ENCODE measurements around the gene ZNRF1.

- TF ChIP-seq ZBTB33 (IDR thresholded peaks at IDR 0.05; ENCODE audit: extremely low read depth, insufficient replicate concordance, low read length): no peak
- no peak for TF ChIP-seq POLR2A (IDR thresholded peaks at IDR 0.05; ENCODE audit: borderline replicate concordance, extremely low read depth, insufficient read depth, insufficient read length)
- TF ChIP-seq EZH2phosphoT487 (IDR thresholded peaks at IDR 0.05; ENCODE audit: borderline replicate concordance): no peak
- no peak for TF ChIP-seq POLR2AphosphoS5 (IDR thresholded peaks at IDR 0.05; ENCODE audit: low read depth, low read length)
- TF ChIP-seq, protein P1, sequence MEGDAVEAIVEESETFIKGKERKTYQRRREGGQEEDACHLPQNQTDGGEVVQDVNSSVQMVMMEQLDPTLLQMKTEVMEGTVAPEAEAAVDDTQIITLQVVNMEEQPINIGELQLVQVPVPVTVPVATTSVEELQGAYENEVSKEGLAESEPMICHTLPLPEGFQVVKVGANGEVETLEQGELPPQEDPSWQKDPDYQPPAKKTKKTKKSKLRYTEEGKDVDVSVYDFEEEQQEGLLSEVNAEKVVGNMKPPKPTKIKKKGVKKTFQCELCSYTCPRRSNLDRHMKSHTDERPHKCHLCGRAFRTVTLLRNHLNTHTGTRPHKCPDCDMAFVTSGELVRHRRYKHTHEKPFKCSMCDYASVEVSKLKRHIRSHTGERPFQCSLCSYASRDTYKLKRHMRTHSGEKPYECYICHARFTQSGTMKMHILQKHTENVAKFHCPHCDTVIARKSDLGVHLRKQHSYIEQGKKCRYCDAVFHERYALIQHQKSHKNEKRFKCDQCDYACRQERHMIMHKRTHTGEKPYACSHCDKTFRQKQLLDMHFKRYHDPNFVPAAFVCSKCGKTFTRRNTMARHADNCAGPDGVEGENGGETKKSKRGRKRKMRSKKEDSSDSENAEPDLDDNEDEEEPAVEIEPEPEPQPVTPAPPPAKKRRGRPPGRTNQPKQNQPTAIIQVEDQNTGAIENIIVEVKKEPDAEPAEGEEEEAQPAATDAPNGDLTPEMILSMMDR (IDR thresholded peaks at IDR 0.05 in 2 of 3, conservative IDR thresholded peaks at IDR 0.05 in 1 of 3; ENCODE audit: borderline replicate concordance in 1 of 3, insufficient read depth in 1 of 3, low read depth in 2 of 3, low read length in 2 of 3): no peak
- TF ChIP-seq EZH2 (IDR thresholded peaks at IDR 0.05): no peak
- TF ChIP-seq JUND (IDR thresholded peaks at IDR 0.05): no peak
Measured at GRCh38 chr16:75097941-75098901, 99.4 kb downstream of the ZNRF1 start.
